Measurements from ENCODE around the gene USP6. TPM values are rescaled to one million over a fixed set of nuclear protein-coding genes. Genes with fewer than 3 reads are reported as not detected.
"Not testable (repeated sequence)": the region's sequence is repeated elsewhere in the genome, so short reads cannot be mapped to it uniquely, and the experiment has no call there.

Gene USP6
- total RNA-seq, 1 experiment from 2014 or later: 0.10 TPM

DNA sequence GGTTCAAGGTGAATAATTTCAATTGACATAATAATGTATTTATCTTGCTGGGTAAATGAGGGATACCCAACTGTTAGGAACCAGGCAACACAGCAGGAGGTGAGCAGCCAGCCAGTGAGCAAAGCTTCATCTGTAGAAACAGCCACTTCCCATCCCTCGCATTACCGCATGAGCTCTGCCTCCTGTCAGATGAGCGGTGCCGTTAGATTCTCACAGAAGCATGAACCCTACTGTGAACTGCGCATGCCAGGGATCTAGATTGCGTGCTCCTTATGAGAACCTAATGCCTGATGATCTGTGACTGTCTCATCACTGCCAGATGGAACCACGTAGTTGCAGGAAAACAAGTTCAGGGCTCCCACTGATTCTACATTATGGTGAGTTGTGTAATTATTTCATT lies 9.1 kb downstream of the USP6 start:
- H3K9me2 ChIP-seq (ENCODE audit: insufficient read depth); intact Hi-C loops (cut with micrococcal nuclease); BruUV-seq (replicated peaks); H4K20me1 ChIP-seq (ENCODE audit: insufficient read depth); H3K4me3 ChIP-seq (replicated peaks in 1 of 2; ENCODE audit: low read depth in 1 of 2, low read length in 2 of 2); H3K36me3 ChIP-seq (ENCODE audit: control insufficient read depth in 1 of 2, insufficient read depth in 2 of 2, low read length in 2 of 2); ATAC-seq; RAD21 ChIA-PET (ENCODE audit: low non-redundant PET in 1 of 2, low total read pairs in 2 of 2, uncharacterized antibody in 2 of 2, unreplicated experiment in 2 of 2); H3K27ac ChIP-seq (ENCODE audit: low read depth, low read length); H3K9ac ChIP-seq (ENCODE audit: low read length); H3K79me2 ChIP-seq (ENCODE audit: insufficient read depth, low read length); POLR2A ChIA-PET; DNase-seq (ENCODE audit: low read depth, low spot score); H3K4me1 ChIP-seq (ENCODE audit: control insufficient read depth in 1 of 2, insufficient read depth in 2 of 2, low read length in 2 of 2); H2AFZ ChIP-seq (ENCODE audit: low read depth, low read length, poor library complexity, severe bottlenecking); CTCF ChIA-PET; H3K4me2 ChIP-seq (ENCODE audit: low read length); H3K9me3 ChIP-seq (ENCODE audit: control insufficient read depth in 1 of 2, insufficient read depth in 1 of 2, low read depth in 1 of 2, low read length in 2 of 2); H3K27me3 ChIP-seq (ENCODE audit: insufficient read depth, low read length): not testable (repeated sequence)

- POLR2A ChIA-PET: no interaction called here
- H3K4me2 ChIP-seq (ENCODE audit: low read length): no peak overlapping the region
- no peaks in the 10 kb centered on the region for H3K9me2 ChIP-seq (ENCODE audit: insufficient read depth)
- no peaks in the 10 kb centered on the region for H3K9me3 ChIP-seq (ENCODE audit: control insufficient read depth in 1 of 2, insufficient read depth in 1 of 2, low read depth in 1 of 2, low read length in 2 of 2)
- H3K27ac ChIP-seq (ENCODE audit: low read depth, low read length): no peak overlapping the region
- CTCF ChIA-PET: no interaction called here
- no peak overlapping the region for H3K4me3 ChIP-seq (replicated peaks in 1 of 2; ENCODE audit: low read depth in 1 of 2, low read length in 2 of 2)
- no peaks in the 10 kb centered on the region for H3K36me3 ChIP-seq (ENCODE audit: control insufficient read depth in 1 of 2, insufficient read depth in 2 of 2, low read length in 2 of 2)
- H3K27me3 ChIP-seq (ENCODE audit: insufficient read depth, low read length): no peaks in the 10 kb centered on the region
- RAD21 ChIA-PET (ENCODE audit: low non-redundant PET in 1 of 2, low total read pairs in 2 of 2, uncharacterized antibody in 2 of 2, unreplicated experiment in 2 of 2): no interaction called here
- DNase-seq (ENCODE audit: low read depth, low spot score) (no peak), ATAC-seq (no peak)
- no peaks in the 10 kb centered on the region for H4K20me1 ChIP-seq (ENCODE audit: insufficient read depth)
- intact Hi-C loops (cut with micrococcal nuclease): no loop called here
- TF ChIP-seq, protein P1, sequence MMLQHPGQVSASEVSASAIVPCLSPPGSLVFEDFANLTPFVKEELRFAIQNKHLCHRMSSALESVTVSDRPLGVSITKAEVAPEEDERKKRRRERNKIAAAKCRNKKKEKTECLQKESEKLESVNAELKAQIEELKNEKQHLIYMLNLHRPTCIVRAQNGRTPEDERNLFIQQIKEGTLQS (IDR thresholded peaks at IDR 0.05): no peak
- no peak for TF ChIP-seq CEBPB (IDR thresholded peaks at IDR 0.05; ENCODE audit: low read depth)
- no peak for TF ChIP-seq POLR2AphosphoS5 (IDR thresholded peaks at IDR 0.05; ENCODE audit: low read depth, low read length)
- TF ChIP-seq SIN3A (IDR thresholded peaks at IDR 0.05; ENCODE audit: low read depth): no peak
- no peak for TF ChIP-seq ZNF274 (IDR thresholded peaks at IDR 0.05; ENCODE audit: low read depth, low read length)
- no peak for TF ChIP-seq JUND (IDR thresholded peaks at IDR 0.05)
- no peak for TF ChIP-seq ZFX (IDR thresholded peaks at IDR 0.05)
- TF ChIP-seq SP1 (IDR thresholded peaks at IDR 0.05; ENCODE audit: low read depth): no peak
- no peak for TF ChIP-seq POLR2A (IDR thresholded peaks at IDR 0.05; ENCODE audit: borderline replicate concordance, extremely low read depth, insufficient read depth, insufficient read length)
- TF ChIP-seq, protein P2, sequence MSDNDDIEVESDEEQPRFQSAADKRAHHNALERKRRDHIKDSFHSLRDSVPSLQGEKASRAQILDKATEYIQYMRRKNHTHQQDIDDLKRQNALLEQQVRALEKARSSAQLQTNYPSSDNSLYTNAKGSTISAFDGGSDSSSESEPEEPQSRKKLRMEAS (IDR thresholded peaks at IDR 0.05): no peak
- TF ChIP-seq ELF1 (IDR thresholded peaks at IDR 0.05; ENCODE audit: borderline replicate concordance, low read depth): no peak
- TF ChIP-seq EZH2phosphoT487 (IDR thresholded peaks at IDR 0.05; ENCODE audit: borderline replicate concordance): no peak
- TF ChIP-seq SRF (IDR thresholded peaks at IDR 0.05; ENCODE audit: low read depth): no peak
- TF ChIP-seq RAD21 (IDR thresholded peaks at IDR 0.05; ENCODE audit: low read depth): no peak
- TF ChIP-seq REST (IDR thresholded peaks at IDR 0.05; ENCODE audit: low read depth): no peak
- TF ChIP-seq, protein P3, sequence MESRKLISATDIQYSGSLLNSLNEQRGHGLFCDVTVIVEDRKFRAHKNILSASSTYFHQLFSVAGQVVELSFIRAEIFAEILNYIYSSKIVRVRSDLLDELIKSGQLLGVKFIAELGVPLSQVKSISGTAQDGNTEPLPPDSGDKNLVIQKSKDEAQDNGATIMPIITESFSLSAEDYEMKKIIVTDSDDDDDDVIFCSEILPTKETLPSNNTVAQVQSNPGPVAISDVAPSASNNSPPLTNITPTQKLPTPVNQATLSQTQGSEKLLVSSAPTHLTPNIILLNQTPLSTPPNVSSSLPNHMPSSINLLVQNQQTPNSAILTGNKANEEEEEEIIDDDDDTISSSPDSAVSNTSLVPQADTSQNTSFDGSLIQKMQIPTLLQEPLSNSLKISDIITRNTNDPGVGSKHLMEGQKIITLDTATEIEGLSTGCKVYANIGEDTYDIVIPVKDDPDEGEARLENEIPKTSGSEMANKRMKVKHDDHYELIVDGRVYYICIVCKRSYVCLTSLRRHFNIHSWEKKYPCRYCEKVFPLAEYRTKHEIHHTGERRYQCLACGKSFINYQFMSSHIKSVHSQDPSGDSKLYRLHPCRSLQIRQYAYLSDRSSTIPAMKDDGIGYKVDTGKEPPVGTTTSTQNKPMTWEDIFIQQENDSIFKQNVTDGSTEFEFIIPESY (IDR thresholded peaks at IDR 0.05; ENCODE audit: extremely low read depth, insufficient replicate concordance, low read length): no peak
- no peak overlapping the region for H3K9ac ChIP-seq (ENCODE audit: low read length)
- no peaks in the 10 kb centered on the region for H3K79me2 ChIP-seq (ENCODE audit: insufficient read depth, low read length)
- H2AFZ ChIP-seq (ENCODE audit: low read depth, low read length, poor library complexity, severe bottlenecking): no peak overlapping the region
- no TSS peak for BruUV-seq (replicated peaks)
- H3K4me1 ChIP-seq (ENCODE audit: control insufficient read depth in 1 of 2, insufficient read depth in 2 of 2, low read length in 2 of 2): no peaks in the 10 kb centered on the region
Measured at GRCh38 chr17:5126719-5127488, 11.1 kb downstream of the USP6 start.
